ENCODE measurements around the gene OR4D6.
"Not testable (repeated sequence)": the region's sequence is repeated elsewhere in the genome, so short reads cannot be mapped to it uniquely, and the experiment has no call there.

The OR4D6 gene

GRCh38 chr11:59437770-59438169 lies 19.0 kb upstream of the OR4D6 start:
- no peak overlapping the region for H2BK15ac ChIP-seq (ENCODE audit: low read length)
- no peaks in the 10 kb centered on the region for H3K4me1 ChIP-seq (ENCODE audit: control insufficient read depth in 2 of 2, insufficient read depth in 1 of 2, low read depth in 1 of 2, low read length in 2 of 2)
- H3K27ac ChIP-seq (replicated peaks; ENCODE audit: low read length) = no peak overlapping the region
- H2BK5ac ChIP-seq (ENCODE audit: low read length) = no peak overlapping the region
- H3K4me2 ChIP-seq (ENCODE audit: insufficient read depth, low read length, poor library complexity, severe bottlenecking) = no peak overlapping the region
- H3K9ac ChIP-seq (ENCODE audit: low read depth, low read length, poor library complexity) = no peak overlapping the region
- H3K18ac ChIP-seq (ENCODE audit: low read length) = no peak overlapping the region
- H3K4ac ChIP-seq (ENCODE audit: low read length) = no peak overlapping the region
- DNase-seq (ENCODE audit: low spot score) = no peak
- H3K9me3 ChIP-seq (replicated peaks in 1 of 2; ENCODE audit: control insufficient read depth in 2 of 2, insufficient read depth in 1 of 2, low read depth in 1 of 2, low read length in 2 of 2) = no peaks in the 10 kb centered on the region
- no peak overlapping the region for H2BK120ac ChIP-seq (ENCODE audit: low read depth, low read length)
- no peak overlapping the region for H3K23ac ChIP-seq (ENCODE audit: low read depth, low read length, poor library complexity)
- no peak overlapping the region for H3K4me3 ChIP-seq (ENCODE audit: low read length in 2 of 2)
- H2BK12ac ChIP-seq (ENCODE audit: low read length) = no peak overlapping the region
- no peaks in the 10 kb centered on the region for H3K36me3 ChIP-seq (replicated peaks in 1 of 2; ENCODE audit: control insufficient read depth in 2 of 2, insufficient read depth in 2 of 2, low read length in 2 of 2)
- no peak overlapping the region for H2AFZ ChIP-seq (ENCODE audit: low read length)
- H3K14ac ChIP-seq (ENCODE audit: low read length) = no peak overlapping the region
- no peaks in the 10 kb centered on the region for H3K27me3 ChIP-seq (ENCODE audit: control insufficient read depth in 3 of 3, insufficient read depth in 3 of 3, low read depth in 1 of 3, low read length in 3 of 3)
- H2AK5ac ChIP-seq (ENCODE audit: low read depth, low read length) = no peak overlapping the region
- no peak overlapping the region for H4K91ac ChIP-seq (ENCODE audit: low read depth, low read length, poor library complexity)
- H4K8ac ChIP-seq (ENCODE audit: low read depth, low read length) = no peak overlapping the region
- WGBS, 2 donors (ENCODE audit: extremely low coverage in 2 of 2, insufficient read length in 2 of 2, insufficient replicate concordance in 1 of 2) = no CpG with 5 or more reads among the region's 7 CpGs
- no peaks in the 10 kb centered on the region for H3K79me1 ChIP-seq (ENCODE audit: low read depth, low read length)

- not testable (repeated sequence) for H2BK120ac ChIP-seq (ENCODE audit: low read depth, low read length); H3K18ac ChIP-seq (ENCODE audit: low read length); H2BK15ac ChIP-seq (ENCODE audit: low read length); H3K4ac ChIP-seq (ENCODE audit: low read length); H2AK5ac ChIP-seq (ENCODE audit: low read depth, low read length); H2BK5ac ChIP-seq (ENCODE audit: low read length); H4K8ac ChIP-seq (ENCODE audit: low read depth, low read length); DNase-seq (ENCODE audit: low spot score); H3K36me3 ChIP-seq (replicated peaks in 1 of 2; ENCODE audit: control insufficient read depth in 2 of 2, insufficient read depth in 2 of 2, low read length in 2 of 2); H4K91ac ChIP-seq (ENCODE audit: low read depth, low read length, poor library complexity); H3K9ac ChIP-seq (ENCODE audit: low read depth, low read length, poor library complexity); H3K9me3 ChIP-seq (replicated peaks in 1 of 2; ENCODE audit: control insufficient read depth in 2 of 2, insufficient read depth in 1 of 2, low read depth in 1 of 2, low read length in 2 of 2); H2AFZ ChIP-seq (ENCODE audit: low read length); H3K27me3 ChIP-seq (ENCODE audit: control insufficient read depth in 3 of 3, insufficient read depth in 3 of 3, low read depth in 1 of 3, low read length in 3 of 3); H3K14ac ChIP-seq (ENCODE audit: low read length); H2BK12ac ChIP-seq (ENCODE audit: low read length); H3K4me2 ChIP-seq (ENCODE audit: insufficient read depth, low read length, poor library complexity, severe bottlenecking); H3K4me3 ChIP-seq (ENCODE audit: low read length in 2 of 2); H3K4me1 ChIP-seq (ENCODE audit: control insufficient read depth in 2 of 2, insufficient read depth in 1 of 2, low read depth in 1 of 2, low read length in 2 of 2); H3K27ac ChIP-seq (replicated peaks; ENCODE audit: low read length); H3K79me1 ChIP-seq (ENCODE audit: low read depth, low read length); H3K23ac ChIP-seq (ENCODE audit: low read depth, low read length, poor library complexity)
- WGBS, 2 donors (ENCODE audit: extremely low coverage in 2 of 2, insufficient read length in 2 of 2, insufficient replicate concordance in 1 of 2) = no CpG with 5 or more reads among the region's 1 CpG
These were observed 11.1 kb upstream of the OR4D6 start for GRCh38 chr11:59445624-59446023.

- Histone ChIP-seq H3K23ac (ENCODE audit: low read depth, low read length, poor library complexity) (no peak overlapping the region), H2AFZ (ENCODE audit: low read length) (no peak overlapping the region), H3K4me3 (ENCODE audit: low read length in 2 of 2) (no peak overlapping the region)
These were observed 8.3 kb upstream of the OR4D6 start for GRCh38 chr11:59448484-59448883.

GRCh38 chr11:59459916-59460315 lies 3.2 kb downstream of the OR4D6 start:
- no CpG with 5 or more reads among the region's 3 CpGs for WGBS, 2 donors (ENCODE audit: extremely low coverage in 2 of 2, insufficient read length in 2 of 2, insufficient replicate concordance in 1 of 2)

More at GRCh38 chr11:59448484-59448883, 8.3 kb upstream of the OR4D6 start:
- Histone ChIP-seq H2AK5ac (ENCODE audit: low read depth, low read length) (no peak overlapping the region), H3K36me3 (replicated peaks in 1 of 2; ENCODE audit: control insufficient read depth in 2 of 2, insufficient read depth in 2 of 2, low read length in 2 of 2) (no peaks in the 10 kb centered on the region), H2BK5ac (ENCODE audit: low read length) (no peak overlapping the region), H2BK120ac (ENCODE audit: low read depth, low read length) (no peak overlapping the region), H3K79me1 (ENCODE audit: low read depth, low read length) (no peaks in the 10 kb centered on the region), H3K9ac (ENCODE audit: low read depth, low read length, poor library complexity) (no peak overlapping the region), H3K4me1 (ENCODE audit: control insufficient read depth in 2 of 2, insufficient read depth in 1 of 2, low read depth in 1 of 2, low read length in 2 of 2) (no peaks in the 10 kb centered on the region), H2BK12ac (ENCODE audit: low read length) (no peak overlapping the region), H3K14ac (ENCODE audit: low read length) (no peak overlapping the region), H3K4ac (ENCODE audit: low read length) (no peak overlapping the region), H3K27ac (replicated peaks; ENCODE audit: low read length) (no peak overlapping the region), H4K91ac (ENCODE audit: low read depth, low read length, poor library complexity) (no peak overlapping the region), H2BK15ac (ENCODE audit: low read length) (no peak overlapping the region), H3K18ac (ENCODE audit: low read length) (no peak overlapping the region), H3K4me2 (ENCODE audit: insufficient read depth, low read length, poor library complexity, severe bottlenecking) (no peak overlapping the region), H3K9me3 (replicated peaks in 1 of 2; ENCODE audit: control insufficient read depth in 2 of 2, insufficient read depth in 1 of 2, low read depth in 1 of 2, low read length in 2 of 2) (peaks cover 0 to 4% of the 10 kb centered on the region in 2 donors), H4K8ac (ENCODE audit: low read depth, low read length) (no peak overlapping the region), H3K27me3 (ENCODE audit: control insufficient read depth in 3 of 3, insufficient read depth in 3 of 3, low read depth in 1 of 3, low read length in 3 of 3) (peaks cover 0 to under 1% (median 0%) of the 10 kb centered on the region in 3 experiments)
- DNase-seq (ENCODE audit: low spot score) = no peak
- no CpG with 5 or more reads among the region's 2 CpGs for WGBS, 2 donors (ENCODE audit: extremely low coverage in 2 of 2, insufficient read length in 2 of 2, insufficient replicate concordance in 1 of 2)

More at GRCh38 chr11:59459916-59460315, 3.2 kb downstream of the OR4D6 start:
- H3K27ac ChIP-seq (replicated peaks; ENCODE audit: low read length) = no peak overlapping the region
- H3K4me1 ChIP-seq (ENCODE audit: control insufficient read depth in 2 of 2, insufficient read depth in 1 of 2, low read depth in 1 of 2, low read length in 2 of 2) = peaks cover 0 to 2% of the 10 kb centered on the region in 2 donors
- no peak overlapping the region for H4K8ac ChIP-seq (ENCODE audit: low read depth, low read length)
- no peak overlapping the region for H3K23ac ChIP-seq (ENCODE audit: low read depth, low read length, poor library complexity)
- H3K27me3 ChIP-seq (ENCODE audit: control insufficient read depth in 3 of 3, insufficient read depth in 3 of 3, low read depth in 1 of 3, low read length in 3 of 3) = peaks cover 0 to 13% (median 0%) of the 10 kb centered on the region in 3 experiments
- no peak overlapping the region for H3K4ac ChIP-seq (ENCODE audit: low read length)
- H3K14ac ChIP-seq (ENCODE audit: low read length) = no peak overlapping the region
- no peak overlapping the region for H2BK12ac ChIP-seq (ENCODE audit: low read length)
- no peaks in the 10 kb centered on the region for H3K36me3 ChIP-seq (replicated peaks in 1 of 2; ENCODE audit: control insufficient read depth in 2 of 2, insufficient read depth in 2 of 2, low read length in 2 of 2)
- no peak overlapping the region for H2AK5ac ChIP-seq (ENCODE audit: low read depth, low read length)
- H2BK15ac ChIP-seq (ENCODE audit: low read length) = no peak overlapping the region
- no peak overlapping the region for H2BK120ac ChIP-seq (ENCODE audit: low read depth, low read length)
- no peak overlapping the region for H4K91ac ChIP-seq (ENCODE audit: low read depth, low read length, poor library complexity)
- no peak overlapping the region for H3K4me3 ChIP-seq (ENCODE audit: low read length in 2 of 2)
- H3K9me3 ChIP-seq (replicated peaks in 1 of 2; ENCODE audit: control insufficient read depth in 2 of 2, insufficient read depth in 1 of 2, low read depth in 1 of 2, low read length in 2 of 2) = no peaks in the 10 kb centered on the region
- H3K9ac ChIP-seq (ENCODE audit: low read depth, low read length, poor library complexity) = no peak overlapping the region
- H2AFZ ChIP-seq (ENCODE audit: low read length) = no peak overlapping the region
- DNase-seq (ENCODE audit: low spot score) = no peak
- no peak overlapping the region for H2BK5ac ChIP-seq (ENCODE audit: low read length)
- no peak overlapping the region for H3K4me2 ChIP-seq (ENCODE audit: insufficient read depth, low read length, poor library complexity, severe bottlenecking)
- H3K79me1 ChIP-seq (ENCODE audit: low read depth, low read length) = no peaks in the 10 kb centered on the region
- H3K18ac ChIP-seq (ENCODE audit: low read length) = no peak overlapping the region
